Mononuclear cell (primary cell): ENCODE data around the gene TRPC4AP. TPM values are rescaled to one million over a fixed set of nuclear protein-coding genes. Genes with fewer than 3 reads are reported as not detected.
"Not testable (repeated sequence)": the region's sequence is repeated elsewhere in the genome, so short reads cannot be mapped to it uniquely, and the experiment has no call there.

ENCODE experiments used
- H3K27me3 ChIP-seq: 2 replicates; pipeline ENCODE4 v1.6.0; 2011; ENCODE audit warnings: low read length, control low read depth; ENCODE audit not compliant: insufficient read depth
- H3K4me1 ChIP-seq: 2 replicates; pipeline ENCODE4 v1.5.1; 2011; ENCODE audit warnings: mild to moderate bottlenecking, low read length, control low read depth; ENCODE audit not compliant: insufficient read depth
- H3K4me3 ChIP-seq: 2 replicates; pipeline ENCODE4 v1.5.1; 2011; ENCODE audit warnings: mild to moderate bottlenecking, low read length, moderate library complexity
- H3K9me3 ChIP-seq: 2 replicates; pipeline ENCODE4 v1.5.1; 2011; ENCODE audit warnings: low read depth, mild to moderate bottlenecking, control low read depth, low read length
- total RNA-seq: library from RNA; depleted of rRNA; stranded (reverse); fragments of >200 nt; gene quantifications from one replicate; pipeline ENCODE4 v1.2.3, GENCODE V29; 2012

Gene TRPC4AP
- total RNA-seq, 1 donor: 55.3 TPM

GRCh38 chr20:35116258-35116657, 23.7 kb upstream of the TRPC4AP start:
- Histone ChIP-seq H3K4me1 (no peaks in the 10 kb centered on the region), H3K9me3 (no peaks in the 10 kb centered on the region), H3K4me3 (no peak overlapping the region), H3K27me3 (no peaks in the 10 kb centered on the region)

- Histone ChIP-seq H3K9me3 (no peaks in the 10 kb centered on the region), H3K27me3 (no peaks in the 10 kb centered on the region), H3K4me3 (no peak overlapping the region), H3K4me1 (no peaks in the 10 kb centered on the region)
Measured at GRCh38 chr20:35115606-35116005, 23.0 kb upstream of the TRPC4AP start.

GRCh38 chr20:35112276-35112675, 19.7 kb upstream of the TRPC4AP start:
- H3K4me3 ChIP-seq, H3K9me3 ChIP-seq, H3K27me3 ChIP-seq, H3K4me1 ChIP-seq: not testable (repeated sequence)

GRCh38 chr20:35111141-35111888, 18.7 kb upstream of the TRPC4AP start:
- H3K4me1 ChIP-seq: no peaks in the 10 kb centered on the region
- H3K27me3 ChIP-seq: no peaks in the 10 kb centered on the region
- no peak overlapping the region for H3K4me3 ChIP-seq
- no peaks in the 10 kb centered on the region for H3K9me3 ChIP-seq

DNA sequence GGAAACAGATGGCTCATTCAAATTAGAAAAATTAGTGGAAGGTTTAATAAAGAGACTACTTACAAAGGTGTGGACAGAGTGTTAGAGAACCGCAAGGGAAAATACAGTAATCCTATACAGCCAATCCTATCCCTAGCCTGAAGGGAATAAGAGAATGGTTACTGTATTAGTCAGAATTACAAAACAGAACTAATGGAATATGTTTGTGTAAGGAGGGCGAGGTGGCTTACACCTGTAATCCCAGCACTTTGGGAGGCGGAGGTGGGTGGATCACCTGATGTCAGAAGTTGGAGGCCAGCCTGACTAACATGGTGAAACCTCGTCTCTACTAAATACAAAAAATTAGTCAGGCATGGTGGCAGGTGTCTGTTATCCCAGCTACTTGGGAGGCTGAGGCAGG, 16.3 kb upstream of the TRPC4AP start:
- Histone ChIP-seq H3K27me3 (no peaks in the 10 kb centered on the region), H3K4me3 (no peak overlapping the region), H3K9me3 (no peaks in the 10 kb centered on the region), H3K4me1 (no peaks in the 10 kb centered on the region)

GRCh38 chr20:35106827-35107380, 14.3 kb upstream of the TRPC4AP start:
- Histone ChIP-seq H3K4me1 (no peaks in the 10 kb centered on the region), H3K4me3 (no peak overlapping the region), H3K27me3 (no peaks in the 10 kb centered on the region), H3K9me3 (no peaks in the 10 kb centered on the region)

DNA sequence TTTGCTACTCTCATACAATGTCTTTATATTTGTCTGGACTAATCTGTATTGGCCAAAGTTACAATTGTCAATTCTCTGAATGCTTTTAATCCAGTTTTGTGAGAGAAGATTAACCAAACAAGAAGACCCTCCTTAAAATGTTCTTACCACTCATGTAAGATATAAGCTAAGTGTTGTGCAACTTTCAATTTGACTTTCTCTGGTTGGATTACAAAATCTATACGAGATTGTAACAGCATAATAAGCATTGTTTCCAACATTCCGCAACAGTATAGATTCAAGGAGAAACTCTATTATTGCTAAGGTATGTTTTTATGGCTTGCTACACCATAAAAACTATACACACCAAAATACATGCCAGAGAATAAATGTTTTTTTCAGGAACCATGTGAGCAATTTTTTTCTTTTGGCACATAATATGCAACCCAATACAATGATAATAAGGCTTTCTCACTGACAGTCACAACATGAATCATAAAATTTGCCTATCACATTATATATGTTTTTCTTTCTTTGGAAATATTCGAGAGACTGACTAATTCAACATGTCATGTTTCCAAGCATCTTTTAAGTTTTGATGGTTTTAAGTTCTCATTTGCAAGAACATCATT, 12.2 kb upstream of the TRPC4AP start:
- H3K9me3 ChIP-seq: no peaks in the 10 kb centered on the region
- no peaks in the 10 kb centered on the region for H3K27me3 ChIP-seq
- H3K4me1 ChIP-seq: no peaks in the 10 kb centered on the region
- no peak overlapping the region for H3K4me3 ChIP-seq

DNA sequence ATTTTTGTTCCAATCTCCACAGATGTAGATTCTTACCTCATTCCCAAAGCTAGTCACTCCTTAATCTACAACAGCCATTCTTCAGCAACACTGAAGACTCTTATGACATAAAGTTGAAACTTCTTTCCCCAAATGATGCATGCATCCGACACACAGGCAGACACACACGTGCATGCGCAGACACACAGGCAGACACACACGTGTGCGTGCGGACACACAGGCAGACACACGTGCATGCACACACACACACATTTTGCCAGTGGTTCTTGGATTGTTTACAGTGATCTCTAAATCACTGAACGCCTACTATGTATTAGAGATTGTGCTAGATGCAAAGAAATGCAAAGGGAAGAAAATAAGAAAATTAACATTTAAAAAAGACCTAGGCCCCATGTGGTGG, 9.0 kb upstream of the TRPC4AP start:
- no peaks in the 10 kb centered on the region for H3K9me3 ChIP-seq
- H3K27me3 ChIP-seq: no peaks in the 10 kb centered on the region
- no peaks in the 10 kb centered on the region for H3K4me1 ChIP-seq
- no peak overlapping the region for H3K4me3 ChIP-seq

DNA sequence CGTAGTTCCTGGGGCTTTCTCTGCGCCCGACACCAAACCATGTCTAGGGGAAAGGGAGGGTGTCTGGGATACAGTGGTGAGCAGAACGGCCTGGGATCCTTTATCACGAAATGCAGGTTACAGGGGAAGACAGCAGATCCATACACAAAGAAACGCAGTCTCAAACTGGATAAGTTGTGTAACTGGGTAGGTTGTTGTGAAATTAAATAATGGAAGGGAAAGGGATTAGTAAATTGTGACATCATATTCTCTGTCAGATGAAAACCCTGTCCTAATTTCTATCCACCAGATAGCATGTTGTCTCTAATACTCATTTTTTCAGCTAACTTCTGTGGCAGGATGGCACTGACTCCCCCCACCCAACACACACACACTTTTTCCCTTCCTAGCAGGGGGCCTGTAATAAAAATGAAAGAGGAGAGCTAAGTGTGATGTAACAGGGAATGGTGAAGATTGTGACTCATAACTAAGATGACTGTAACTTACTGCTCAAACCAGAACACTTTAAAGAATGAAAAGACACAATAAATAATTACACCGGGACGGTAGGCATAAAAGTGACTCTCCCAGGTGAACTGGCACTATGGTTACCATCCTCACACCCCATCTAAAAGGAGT, 769 bp upstream of the TRPC4AP start:
- Histone ChIP-seq H3K9me3 (no peaks in the 10 kb centered on the region), H3K4me3 (peak overlapping the region; percentile 89), H3K4me1 (peaks cover 45% of the 10 kb centered on the region), H3K27me3 (no peaks in the 10 kb centered on the region)

DNA sequence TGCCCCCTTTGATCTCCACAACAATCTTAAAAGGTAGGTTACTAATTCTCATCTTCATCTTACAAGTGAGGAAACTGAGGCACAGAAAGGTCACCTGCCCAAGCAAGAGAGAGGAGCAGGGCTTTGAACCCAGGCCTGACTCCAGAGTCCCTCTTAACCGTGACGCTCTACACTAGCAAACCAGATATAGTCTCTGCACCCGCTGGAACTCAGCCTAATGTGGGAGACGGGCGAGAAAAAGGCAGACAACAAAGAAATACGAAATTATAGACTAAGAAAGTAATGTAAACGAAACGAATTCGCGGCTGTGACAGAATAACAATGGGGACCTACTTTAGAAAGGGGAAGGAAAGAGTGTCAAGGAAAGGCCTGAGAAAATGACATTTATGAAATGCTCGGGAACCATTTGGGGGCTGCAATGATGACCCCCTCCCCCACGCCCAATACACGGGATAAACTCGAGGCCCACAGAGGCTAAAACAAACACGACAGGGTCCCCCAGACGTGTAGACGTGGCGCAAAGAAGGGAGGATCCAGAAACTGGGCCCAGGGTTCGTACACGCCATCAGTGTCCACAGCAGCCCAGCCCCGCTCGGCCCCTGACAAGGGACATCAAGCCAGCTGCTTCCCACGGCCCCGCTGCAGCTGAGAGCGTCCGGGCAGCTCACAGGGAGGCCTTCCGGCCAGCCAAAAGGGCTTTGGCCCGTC, 637 bp downstream of the TRPC4AP start:
- Histone ChIP-seq H3K27me3 (no peaks in the 10 kb centered on the region), H3K4me1 (peaks cover 51% of the 10 kb centered on the region), H3K4me3 (peak overlapping the region; percentile 89), H3K9me3 (no peaks in the 10 kb centered on the region)

GRCh38 chr20:35088231-35089145, 4.1 kb downstream of the TRPC4AP start:
- Histone ChIP-seq H3K9me3 (no peaks in the 10 kb centered on the region), H3K4me1 (peaks cover 58% of the 10 kb centered on the region), H3K27me3 (no peaks in the 10 kb centered on the region), H3K4me3 (no peak overlapping the region)

GRCh38 chr20:35087791-35088190, 4.8 kb downstream of the TRPC4AP start:
- Histone ChIP-seq H3K9me3 (no peaks in the 10 kb centered on the region), H3K27me3 (no peaks in the 10 kb centered on the region), H3K4me1 (peaks cover 51% of the 10 kb centered on the region), H3K4me3 (no peak overlapping the region)

DNA sequence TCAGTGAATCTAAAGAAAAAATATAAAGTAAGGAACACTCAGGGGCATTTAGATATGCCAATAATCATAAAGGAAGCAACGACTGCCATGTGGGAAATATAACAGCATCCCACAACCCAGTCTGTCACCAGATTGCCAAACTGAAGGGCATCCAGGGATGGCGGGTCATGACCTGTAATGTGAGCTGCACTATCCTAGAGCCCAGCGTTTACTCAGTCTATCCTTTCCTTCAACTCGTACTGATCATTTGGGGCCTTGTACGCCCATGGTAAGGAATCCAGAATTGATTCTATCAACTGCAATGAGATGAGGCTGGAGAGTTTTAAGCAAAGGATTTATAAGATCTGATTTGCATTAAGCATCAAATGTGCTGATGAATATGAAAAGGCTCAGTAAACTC, 5.3 kb downstream of the TRPC4AP start:
- Histone ChIP-seq H3K9me3 (no peaks in the 10 kb centered on the region), H3K4me1 (peaks cover 50% of the 10 kb centered on the region), H3K4me3 (no peak overlapping the region), H3K27me3 (no peaks in the 10 kb centered on the region)

DNA sequence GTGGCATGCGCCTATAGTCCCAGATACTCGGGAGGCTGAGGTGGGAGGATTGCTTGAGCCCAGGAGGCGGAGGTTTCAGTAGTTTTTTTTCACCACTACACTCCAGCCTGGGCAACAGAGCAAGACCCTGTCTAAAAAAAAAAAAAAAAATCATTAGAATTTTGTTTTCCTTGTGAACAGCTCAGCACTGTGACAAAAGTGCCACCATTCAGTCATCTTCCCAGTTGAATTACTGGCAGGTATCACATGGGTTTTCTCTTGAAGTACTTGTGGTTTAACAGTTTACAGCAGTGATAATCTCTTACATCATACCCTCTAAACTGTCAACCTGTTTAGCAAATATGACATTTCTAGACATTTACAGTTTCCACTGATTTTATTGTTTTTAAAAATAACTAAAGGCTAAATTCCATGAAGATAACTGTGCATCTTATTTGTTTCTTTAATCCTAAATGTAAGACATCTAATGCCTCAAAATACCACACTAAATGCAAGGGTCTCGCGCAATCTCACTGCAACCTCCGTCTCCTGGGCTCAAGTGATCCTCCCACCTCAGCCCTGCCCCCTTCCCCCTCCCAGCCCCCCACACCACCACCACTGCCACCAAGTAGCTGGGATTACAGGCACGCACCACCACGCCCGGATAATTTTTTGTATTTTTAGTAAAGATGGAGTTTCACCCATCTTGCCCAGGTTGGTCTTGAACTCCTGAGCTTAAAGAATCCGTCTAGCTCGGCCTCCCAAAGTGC, 7.0 kb downstream of the TRPC4AP start:
- Histone ChIP-seq H3K9me3 (no peaks in the 10 kb centered on the region), H3K4me1 (peaks cover 42% of the 10 kb centered on the region), H3K27me3 (no peaks in the 10 kb centered on the region), H3K4me3 (no peak overlapping the region)
